SH-SY5Y (cell line): ENCODE measurements around the gene CELF5.

Source experiments
- GATA2 ChIP-seq: IDR thresholded peaks from 2 replicates; pipeline ENCODE4 v1.6.1; 2011; ENCODE audit warnings: mild to moderate bottlenecking, low read depth, low read length
- GATA3 ChIP-seq: IDR thresholded peaks from 2 replicates; pipeline ENCODE4 v1.6.1; 2011; ENCODE audit warnings: low read depth, mild to moderate bottlenecking, low read length, moderate library complexity

Gene CELF5

GRCh38 chr19:3186891-3187661, 37.4 kb upstream of the CELF5 start:
- no peak for TF ChIP-seq GATA2
- no peak for TF ChIP-seq GATA3

DNA sequence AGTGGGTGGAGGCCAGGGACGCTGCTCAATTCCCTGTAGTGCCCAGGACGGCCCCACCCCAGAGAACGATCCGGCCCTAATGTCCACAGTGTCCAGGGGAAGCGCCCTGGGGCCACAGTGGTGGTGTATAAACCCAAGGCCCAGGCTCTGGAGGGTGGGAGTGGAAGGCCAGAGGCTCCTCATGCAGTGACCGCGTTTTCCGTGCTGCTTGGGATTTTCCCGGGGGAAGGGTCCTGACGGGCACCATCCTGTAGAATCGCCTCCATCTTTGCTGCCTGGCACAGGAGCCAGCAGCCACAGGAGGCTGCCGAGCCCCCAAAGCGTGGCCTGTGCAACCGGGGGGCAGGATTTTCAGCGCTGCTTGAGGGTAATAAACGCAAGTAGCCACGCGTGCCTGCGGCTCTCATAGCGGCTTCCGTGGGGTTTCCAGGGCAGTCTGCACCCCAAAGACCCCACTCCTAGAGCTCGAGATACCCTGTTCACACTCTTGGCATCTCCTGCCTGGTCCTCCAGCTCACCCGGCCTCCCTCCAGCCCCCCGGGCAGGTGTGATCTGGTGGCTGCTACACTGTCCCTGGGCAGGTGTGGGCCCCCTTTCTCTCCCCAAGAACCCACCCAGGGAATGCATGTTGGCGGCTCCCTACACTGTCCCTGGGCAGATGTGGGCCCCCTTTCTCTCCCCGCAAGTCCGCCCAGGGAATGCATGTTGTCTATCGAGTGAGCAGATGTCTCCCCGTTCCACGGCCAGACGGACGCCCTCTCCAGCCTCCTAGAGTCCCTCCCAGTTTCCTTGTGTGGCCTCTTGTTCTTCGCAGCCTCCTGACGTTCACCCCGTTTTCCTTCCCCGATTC, 36.6 kb upstream of the CELF5 start:
- TF ChIP-seq GATA3 (no peak), GATA2 (no peak)

GRCh38 chr19:3188627-3189596, 35.5 kb upstream of the CELF5 start:
- TF ChIP-seq GATA3: no peak
- TF ChIP-seq GATA2: no peak

- TF ChIP-seq GATA2 (no peak), GATA3 (no peak)
Measured at GRCh38 chr19:3189702-3190469, 34.6 kb upstream of the CELF5 start.

- no peak for TF ChIP-seq GATA3
- TF ChIP-seq GATA2: no peak
Measured at GRCh38 chr19:3190470-3190770, 34.0 kb upstream of the CELF5 start.

GRCh38 chr19:3190921-3191805, 33.3 kb upstream of the CELF5 start:
- TF ChIP-seq GATA3 (no peak), GATA2 (no peak)

- no peak for TF ChIP-seq GATA3
- no peak for TF ChIP-seq GATA2
Measured at GRCh38 chr19:3192228-3192635, 32.2 kb upstream of the CELF5 start.

DNA sequence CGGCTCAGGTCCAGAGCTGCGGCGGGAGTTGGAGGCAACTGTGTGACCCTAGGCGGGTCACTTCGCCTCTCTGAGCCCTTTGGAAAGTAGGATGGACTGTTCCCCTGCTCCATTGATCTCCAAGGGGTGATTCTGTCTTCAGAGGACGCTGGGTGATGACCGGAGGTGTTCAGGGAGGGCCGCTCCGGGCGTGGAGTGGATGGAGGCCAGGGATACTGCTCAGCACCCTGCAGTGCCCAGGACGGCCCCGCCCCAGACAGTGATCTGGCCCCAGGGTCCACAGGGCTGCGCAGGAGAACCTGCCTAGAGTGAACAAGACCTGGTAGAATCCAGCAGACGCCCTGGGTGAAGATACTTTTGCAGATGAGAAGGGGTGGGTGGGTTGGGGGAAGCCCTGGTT, 31.8 kb upstream of the CELF5 start:
- no peak for TF ChIP-seq GATA3
- no peak for TF ChIP-seq GATA2

DNA sequence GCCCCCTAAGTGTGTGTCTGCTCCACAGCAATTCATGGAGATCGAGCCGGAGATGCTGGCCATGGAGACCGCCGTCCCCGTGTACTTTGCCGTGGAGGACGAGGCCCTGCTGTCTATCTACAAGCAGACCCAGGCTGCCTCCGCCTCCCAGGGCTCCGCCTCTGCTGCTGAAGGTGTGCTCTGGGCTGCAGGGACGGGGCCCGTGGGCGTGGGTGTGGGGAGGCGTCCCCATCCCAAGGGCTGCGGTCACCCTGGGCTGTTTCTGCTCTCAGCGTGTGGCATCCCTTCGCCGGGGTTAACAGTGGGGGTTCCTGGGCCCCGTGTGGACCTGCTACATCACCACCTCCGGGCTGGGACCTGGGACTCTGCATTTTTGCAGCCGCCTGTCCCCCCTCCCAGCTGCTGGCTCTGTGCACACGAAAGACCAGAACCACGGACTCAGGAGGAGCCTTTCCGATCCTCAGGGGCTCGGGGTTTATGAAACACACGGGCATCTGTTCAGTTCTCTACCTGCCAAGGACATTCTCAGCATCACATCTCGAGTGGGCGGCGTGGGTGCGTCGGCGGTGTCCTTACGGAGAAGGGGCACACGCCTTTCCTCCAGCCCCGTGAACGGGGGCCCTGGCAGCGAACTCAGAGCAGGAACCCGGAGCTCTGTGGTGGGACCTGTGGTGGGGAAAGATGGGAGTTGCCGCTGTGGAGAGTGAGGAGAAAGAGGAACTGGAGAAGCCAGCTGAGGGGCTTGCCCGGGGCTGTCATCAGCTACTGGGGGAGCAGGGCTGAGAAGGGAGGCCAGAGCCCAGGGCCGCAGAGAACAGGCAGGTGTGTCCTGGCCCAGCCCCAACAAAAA, 31.0 kb upstream of the CELF5 start:
- no peak for TF ChIP-seq GATA2
- no peak for TF ChIP-seq GATA3

DNA sequence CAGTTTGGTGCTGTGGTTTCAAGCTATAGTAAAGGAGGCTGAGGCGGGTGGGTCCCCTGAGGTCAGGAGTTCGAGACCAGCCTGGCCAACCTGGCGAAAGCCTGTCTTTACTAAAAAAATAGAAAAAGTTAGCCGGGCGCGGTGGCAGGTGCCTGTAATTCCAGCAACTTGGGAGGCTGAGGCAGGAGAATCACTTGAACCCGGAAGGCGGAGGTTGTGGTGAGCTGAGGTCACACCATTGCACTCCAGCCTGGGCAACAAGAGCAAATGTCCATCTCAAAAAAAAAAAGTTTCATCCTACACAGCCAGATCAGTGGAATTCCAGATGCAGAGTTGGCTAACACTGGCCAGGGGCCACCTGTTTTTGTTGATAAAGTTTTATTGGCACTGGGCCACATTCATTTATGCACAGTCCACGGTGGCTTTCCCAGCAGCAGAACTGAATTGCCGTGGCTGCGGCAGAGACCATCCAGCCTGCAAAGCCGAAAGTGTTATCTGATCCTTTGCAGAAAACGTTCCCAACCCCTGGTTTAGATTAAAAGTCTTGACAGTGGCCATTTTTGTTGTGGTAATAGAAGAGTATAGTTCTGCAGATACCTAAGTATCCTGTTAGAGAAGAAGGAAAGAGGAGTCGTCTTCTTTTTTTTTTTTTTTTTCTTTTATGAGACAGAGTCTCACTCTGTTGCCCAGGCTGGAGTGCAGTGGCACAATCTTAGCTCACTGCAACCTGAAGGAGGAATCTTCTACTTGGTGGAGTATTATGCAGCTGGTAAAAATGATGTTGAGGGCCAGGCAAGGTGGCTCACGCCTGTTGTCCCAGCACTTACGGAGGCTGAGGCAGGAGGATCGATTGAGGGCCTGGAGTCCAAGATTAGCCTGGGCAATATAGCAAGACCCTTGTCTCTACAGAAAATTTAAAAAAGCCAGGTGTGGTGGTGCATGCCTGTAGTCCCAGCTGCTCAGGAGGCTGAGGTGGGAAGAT, 30.1 kb upstream of the CELF5 start:
- TF ChIP-seq GATA3 (no peak), GATA2 (0 out of 2 replicates have a peak, but pooled peaks have one; percentile 15)
